ENCODE data around the gene PWWP2B.

DNA sequence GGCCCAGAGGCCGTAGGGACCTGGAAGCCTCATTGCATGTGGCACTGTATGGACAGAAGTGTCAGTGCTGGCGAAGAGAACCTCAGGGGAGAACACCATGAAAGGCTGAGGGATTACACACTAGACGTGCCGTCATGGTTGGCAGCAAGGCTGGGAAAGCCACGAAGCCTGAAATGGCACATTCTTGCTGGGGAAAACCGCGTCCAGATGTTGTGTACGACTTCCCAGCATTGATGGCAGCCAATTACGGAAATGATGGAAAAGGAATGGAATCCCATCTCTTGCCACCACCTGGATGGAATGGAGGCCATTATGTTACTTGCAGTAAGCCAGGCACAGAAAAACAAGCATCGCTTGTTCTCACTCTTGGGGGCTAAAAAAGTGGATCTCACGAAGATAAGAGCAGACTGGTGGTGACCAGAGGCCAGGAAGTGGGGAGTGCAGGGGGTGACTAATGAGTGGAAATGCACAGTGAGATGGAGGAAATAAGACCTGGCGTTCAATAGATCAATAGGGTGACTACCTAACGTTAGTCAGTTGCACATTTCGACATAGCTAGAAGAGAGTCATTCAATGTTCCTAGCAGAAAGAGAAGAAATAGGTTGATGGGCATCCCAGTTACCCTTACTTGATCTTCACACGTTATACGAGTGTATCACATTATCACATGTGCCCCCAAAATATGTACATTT is 14.6 kb upstream of the PWWP2B start:
- TF ChIP-seq EZH2 (IDR thresholded peaks at IDR 0.05; ENCODE audit: low read depth, unreplicated experiment) (no peak), POLR2AphosphoS5 (IDR thresholded peaks at IDR 0.05; ENCODE audit: low read depth) (no peak), ZNF114 (CRISPR knock-in tag; IDR thresholded peaks at IDR 0.05) (no peak), STAT1 (IDR thresholded peaks at IDR 0.05; ENCODE audit: unreplicated experiment) (no peak), CREB1 (CRISPR knock-in tag; IDR thresholded peaks at IDR 0.05; ENCODE audit: low read depth) (no peak)
- TF ChIP-seq, protein P1, sequence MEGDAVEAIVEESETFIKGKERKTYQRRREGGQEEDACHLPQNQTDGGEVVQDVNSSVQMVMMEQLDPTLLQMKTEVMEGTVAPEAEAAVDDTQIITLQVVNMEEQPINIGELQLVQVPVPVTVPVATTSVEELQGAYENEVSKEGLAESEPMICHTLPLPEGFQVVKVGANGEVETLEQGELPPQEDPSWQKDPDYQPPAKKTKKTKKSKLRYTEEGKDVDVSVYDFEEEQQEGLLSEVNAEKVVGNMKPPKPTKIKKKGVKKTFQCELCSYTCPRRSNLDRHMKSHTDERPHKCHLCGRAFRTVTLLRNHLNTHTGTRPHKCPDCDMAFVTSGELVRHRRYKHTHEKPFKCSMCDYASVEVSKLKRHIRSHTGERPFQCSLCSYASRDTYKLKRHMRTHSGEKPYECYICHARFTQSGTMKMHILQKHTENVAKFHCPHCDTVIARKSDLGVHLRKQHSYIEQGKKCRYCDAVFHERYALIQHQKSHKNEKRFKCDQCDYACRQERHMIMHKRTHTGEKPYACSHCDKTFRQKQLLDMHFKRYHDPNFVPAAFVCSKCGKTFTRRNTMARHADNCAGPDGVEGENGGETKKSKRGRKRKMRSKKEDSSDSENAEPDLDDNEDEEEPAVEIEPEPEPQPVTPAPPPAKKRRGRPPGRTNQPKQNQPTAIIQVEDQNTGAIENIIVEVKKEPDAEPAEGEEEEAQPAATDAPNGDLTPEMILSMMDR (conservative IDR thresholded peaks at IDR 0.05; ENCODE audit: low read depth in 2 of 2): no peak
- TF ChIP-seq, protein P2, sequence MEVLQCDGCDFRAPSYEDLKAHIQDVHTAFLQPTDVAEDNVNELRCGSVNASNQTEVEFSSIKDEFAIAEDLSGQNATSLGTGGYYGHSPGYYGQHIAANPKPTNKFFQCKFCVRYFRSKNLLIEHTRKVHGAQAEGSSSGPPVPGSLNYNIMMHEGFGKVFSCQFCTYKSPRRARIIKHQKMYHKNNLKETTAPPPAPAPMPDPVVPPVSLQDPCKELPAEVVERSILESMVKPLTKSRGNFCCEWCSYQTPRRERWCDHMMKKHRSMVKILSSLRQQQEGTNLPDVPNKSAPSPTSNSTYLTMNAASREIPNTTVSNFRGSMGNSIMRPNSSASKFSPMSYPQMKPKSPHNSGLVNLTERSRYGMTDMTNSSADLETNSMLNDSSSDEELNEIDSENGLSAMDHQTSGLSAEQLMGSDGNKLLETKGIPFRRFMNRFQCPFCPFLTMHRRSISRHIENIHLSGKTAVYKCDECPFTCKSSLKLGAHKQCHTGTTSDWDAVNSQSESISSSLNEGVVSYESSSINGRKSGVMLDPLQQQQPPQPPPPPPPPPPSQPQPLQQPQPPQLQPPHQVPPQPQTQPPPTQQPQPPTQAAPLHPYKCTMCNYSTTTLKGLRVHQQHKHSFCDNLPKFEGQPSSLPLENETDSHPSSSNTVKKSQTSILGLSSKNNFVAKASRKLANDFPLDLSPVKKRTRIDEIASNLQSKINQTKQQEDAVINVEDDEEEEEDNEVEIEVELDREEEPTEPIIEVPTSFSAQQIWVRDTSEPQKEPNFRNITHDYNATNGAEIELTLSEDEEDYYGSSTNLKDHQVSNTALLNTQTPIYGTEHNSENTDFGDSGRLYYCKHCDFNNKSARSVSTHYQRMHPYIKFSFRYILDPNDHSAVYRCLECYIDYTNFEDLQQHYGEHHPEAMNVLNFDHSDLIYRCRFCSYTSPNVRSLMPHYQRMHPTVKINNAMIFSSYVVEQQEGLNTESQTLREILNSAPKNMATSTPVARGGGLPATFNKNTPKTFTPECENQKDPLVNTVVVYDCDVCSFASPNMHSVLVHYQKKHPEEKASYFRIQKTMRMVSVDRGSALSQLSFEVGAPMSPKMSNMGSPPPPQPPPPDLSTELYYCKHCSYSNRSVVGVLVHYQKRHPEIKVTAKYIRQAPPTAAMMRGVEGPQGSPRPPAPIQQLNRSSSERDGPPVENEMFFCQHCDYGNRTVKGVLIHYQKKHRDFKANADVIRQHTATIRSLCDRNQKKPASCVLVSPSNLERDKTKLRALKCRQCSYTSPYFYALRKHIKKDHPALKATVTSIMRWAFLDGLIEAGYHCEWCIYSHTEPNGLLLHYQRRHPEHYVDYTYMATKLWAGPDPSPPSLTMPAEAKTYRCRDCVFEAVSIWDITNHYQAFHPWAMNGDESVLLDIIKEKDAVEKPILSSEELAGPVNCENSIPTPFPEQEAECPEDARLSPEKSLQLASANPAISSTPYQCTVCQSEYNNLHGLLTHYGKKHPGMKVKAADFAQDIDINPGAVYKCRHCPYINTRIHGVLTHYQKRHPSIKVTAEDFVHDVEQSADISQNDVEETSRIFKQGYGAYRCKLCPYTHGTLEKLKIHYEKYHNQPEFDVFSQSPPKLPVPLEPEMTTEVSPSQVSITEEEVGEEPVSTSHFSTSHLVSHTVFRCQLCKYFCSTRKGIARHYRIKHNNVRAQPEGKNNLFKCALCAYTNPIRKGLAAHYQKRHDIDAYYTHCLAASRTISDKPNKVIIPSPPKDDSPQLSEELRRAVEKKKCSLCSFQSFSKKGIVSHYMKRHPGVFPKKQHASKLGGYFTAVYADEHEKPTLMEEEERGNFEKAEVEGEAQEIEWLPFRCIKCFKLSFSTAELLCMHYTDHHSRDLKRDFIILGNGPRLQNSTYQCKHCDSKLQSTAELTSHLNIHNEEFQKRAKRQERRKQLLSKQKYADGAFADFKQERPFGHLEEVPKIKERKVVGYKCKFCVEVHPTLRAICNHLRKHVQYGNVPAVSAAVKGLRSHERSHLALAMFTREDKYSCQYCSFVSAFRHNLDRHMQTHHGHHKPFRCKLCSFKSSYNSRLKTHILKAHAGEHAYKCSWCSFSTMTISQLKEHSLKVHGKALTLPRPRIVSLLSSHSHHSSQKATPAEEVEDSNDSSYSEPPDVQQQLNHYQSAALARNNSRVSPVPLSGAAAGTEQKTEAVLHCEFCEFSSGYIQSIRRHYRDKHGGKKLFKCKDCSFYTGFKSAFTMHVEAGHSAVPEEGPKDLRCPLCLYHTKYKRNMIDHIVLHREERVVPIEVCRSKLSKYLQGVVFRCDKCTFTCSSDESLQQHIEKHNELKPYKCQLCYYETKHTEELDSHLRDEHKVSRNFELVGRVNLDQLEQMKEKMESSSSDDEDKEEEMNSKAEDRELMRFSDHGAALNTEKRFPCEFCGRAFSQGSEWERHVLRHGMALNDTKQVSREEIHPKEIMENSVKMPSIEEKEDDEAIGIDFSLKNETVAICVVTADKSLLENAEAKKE (CRISPR knock-in tag; IDR thresholded peaks at IDR 0.05): no peak
